Measurements from ENCODE around the gene DLG5. TPM values are rescaled to one million over a fixed set of nuclear protein-coding genes. Genes with fewer than 3 reads are reported as not detected.

Gene DLG5
- total RNA-seq, 1 donor from 2014 or later: 60.5 TPM

DNA sequence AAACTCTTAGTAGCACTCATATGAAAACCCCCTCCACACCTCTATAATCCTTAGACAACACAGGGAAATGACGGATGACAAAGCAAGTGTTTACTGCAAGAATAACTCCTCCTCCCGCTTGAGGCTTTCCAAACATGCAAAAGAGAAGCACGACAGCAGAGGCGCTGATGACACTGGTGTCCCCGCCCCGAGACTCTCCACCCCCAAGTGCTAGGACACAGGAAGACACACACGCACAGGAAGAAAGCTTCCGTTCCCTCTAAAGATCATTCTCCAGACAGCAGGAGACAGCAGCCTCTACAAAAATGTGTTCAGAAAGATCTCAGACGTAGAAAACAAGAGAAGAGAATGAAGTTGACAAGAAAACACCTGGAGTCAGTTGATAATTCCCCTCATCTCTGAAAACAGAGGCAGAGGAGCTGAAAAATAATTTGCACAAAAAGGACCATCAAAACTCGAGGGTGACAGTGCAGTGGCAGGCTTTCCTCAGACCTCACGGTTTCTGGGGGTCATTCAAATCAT is 90.2 kb downstream of the DLG5 start:
- TF ChIP-seq, protein P1, sequence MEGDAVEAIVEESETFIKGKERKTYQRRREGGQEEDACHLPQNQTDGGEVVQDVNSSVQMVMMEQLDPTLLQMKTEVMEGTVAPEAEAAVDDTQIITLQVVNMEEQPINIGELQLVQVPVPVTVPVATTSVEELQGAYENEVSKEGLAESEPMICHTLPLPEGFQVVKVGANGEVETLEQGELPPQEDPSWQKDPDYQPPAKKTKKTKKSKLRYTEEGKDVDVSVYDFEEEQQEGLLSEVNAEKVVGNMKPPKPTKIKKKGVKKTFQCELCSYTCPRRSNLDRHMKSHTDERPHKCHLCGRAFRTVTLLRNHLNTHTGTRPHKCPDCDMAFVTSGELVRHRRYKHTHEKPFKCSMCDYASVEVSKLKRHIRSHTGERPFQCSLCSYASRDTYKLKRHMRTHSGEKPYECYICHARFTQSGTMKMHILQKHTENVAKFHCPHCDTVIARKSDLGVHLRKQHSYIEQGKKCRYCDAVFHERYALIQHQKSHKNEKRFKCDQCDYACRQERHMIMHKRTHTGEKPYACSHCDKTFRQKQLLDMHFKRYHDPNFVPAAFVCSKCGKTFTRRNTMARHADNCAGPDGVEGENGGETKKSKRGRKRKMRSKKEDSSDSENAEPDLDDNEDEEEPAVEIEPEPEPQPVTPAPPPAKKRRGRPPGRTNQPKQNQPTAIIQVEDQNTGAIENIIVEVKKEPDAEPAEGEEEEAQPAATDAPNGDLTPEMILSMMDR (IDR thresholded peaks at IDR 0.05): no peak
- H3K27me3 Mint-ChIP-seq (ENCODE audit: low read depth): no peaks in the 10 kb centered on the region
- H3K27ac Mint-ChIP-seq (ENCODE audit: unreplicated experiment): peak overlapping the region; percentile 68
- H3K4me1 Mint-ChIP-seq (ENCODE audit: low read depth): peaks cover 17% of the 10 kb centered on the region
- H3K4me3 Mint-ChIP-seq (ENCODE audit: unreplicated experiment): no peak overlapping the region
- DNase-seq (ENCODE audit: low spot score): no peak
- H3K36me3 Mint-ChIP-seq (ENCODE audit: low read depth): peaks cover 17% of the 10 kb centered on the region
- H3K9me3 Mint-ChIP-seq (ENCODE audit: low read depth): no peaks in the 10 kb centered on the region

DNA sequence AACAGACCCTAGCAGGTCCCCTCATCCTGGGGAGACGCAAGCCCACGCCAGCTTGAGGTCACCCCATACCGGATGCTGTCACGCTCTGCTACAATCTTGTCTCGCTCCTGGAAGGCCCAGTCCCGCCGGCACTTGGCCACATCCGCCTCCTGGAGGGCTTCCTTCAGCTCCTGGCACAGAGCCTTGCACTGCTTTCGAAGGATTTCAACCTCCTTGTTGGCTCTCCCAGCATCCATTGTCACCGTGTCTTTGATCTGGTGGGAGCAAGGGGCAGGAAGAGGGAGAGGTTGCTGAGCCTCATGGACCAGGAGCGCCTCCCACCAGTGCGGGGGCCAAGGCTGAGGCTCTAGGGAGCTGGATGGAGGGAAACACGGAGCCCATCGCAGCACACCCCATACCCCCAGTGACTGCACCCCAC is 90.9 kb downstream of the DLG5 start:
- H3K27ac Mint-ChIP-seq (ENCODE audit: unreplicated experiment): no peak overlapping the region
- peaks cover 17% of the 10 kb centered on the region for H3K4me1 Mint-ChIP-seq (ENCODE audit: low read depth)
- H3K9me3 Mint-ChIP-seq (ENCODE audit: low read depth): no peaks in the 10 kb centered on the region
- H3K27me3 Mint-ChIP-seq (ENCODE audit: low read depth): no peaks in the 10 kb centered on the region
- H3K4me3 Mint-ChIP-seq (ENCODE audit: unreplicated experiment): no peak overlapping the region
- H3K36me3 Mint-ChIP-seq (ENCODE audit: low read depth): peaks cover 17% of the 10 kb centered on the region
- TF ChIP-seq, protein P1 (IDR thresholded peaks at IDR 0.05): no peak
- peak; percentile 63 for DNase-seq (ENCODE audit: low spot score)

DNA sequence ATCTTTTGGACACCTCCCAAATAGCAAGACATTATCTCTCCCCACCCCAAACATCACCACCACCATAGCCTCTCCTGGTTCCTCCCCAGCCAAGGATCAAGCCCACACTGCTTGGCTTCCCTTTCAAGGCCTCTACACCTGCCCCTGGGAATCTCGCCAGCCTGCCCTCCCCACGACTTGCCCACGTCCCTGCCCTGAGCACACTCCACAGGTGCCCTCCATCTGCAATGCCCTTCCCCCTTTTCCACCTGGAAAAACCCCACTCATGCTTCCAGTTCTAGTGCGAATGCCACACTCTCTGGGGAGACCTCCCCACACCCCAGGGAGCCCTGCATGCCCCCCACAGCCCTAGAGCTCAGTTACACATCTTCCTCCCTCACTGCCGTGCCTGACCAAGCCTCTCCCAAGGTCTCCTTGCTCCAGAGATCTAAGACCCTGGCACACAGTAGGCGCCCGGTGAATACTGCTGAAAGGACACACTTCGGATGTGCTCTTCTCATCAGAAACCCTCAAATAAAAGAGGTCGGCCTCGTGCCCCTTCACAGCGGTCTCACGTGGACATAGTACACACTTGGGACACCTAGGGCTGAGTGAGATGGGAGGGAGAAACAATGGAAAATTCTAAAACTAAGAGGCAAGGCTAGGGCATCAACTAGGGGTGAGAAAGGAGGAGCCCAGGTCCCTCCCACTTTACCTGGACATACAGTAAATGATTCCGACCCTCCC is 91.4 kb downstream of the DLG5 start:
- H3K27ac Mint-ChIP-seq (ENCODE audit: unreplicated experiment): no peak overlapping the region
- peaks cover 18% of the 10 kb centered on the region for H3K36me3 Mint-ChIP-seq (ENCODE audit: low read depth)
- TF ChIP-seq, protein P1 (IDR thresholded peaks at IDR 0.05): no peak
- no peaks in the 10 kb centered on the region for H3K9me3 Mint-ChIP-seq (ENCODE audit: low read depth)
- peaks cover 17% of the 10 kb centered on the region for H3K4me1 Mint-ChIP-seq (ENCODE audit: low read depth)
- H3K4me3 Mint-ChIP-seq (ENCODE audit: unreplicated experiment): no peak overlapping the region
- DNase-seq (ENCODE audit: low spot score): peak; percentile 59
- no peaks in the 10 kb centered on the region for H3K27me3 Mint-ChIP-seq (ENCODE audit: low read depth)

DNA sequence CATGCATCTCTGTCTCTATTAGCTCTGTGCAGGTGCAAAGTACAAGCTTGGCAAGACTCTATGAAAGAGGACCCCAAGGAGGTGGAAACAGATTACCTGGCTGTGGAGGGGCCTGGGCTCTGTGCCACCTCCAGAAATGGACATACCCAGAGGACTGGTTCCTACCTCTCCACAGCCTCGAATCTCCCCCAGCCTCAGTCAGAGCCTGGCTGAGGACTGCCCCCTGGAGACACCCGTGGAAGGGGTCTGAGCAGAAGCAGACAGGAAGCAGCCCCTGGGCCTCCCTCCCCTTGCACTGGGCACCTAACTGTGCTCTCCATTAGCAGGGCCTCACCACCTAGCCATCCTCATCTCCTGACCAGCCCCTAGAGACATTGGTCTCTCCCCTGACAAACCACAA is 92.0 kb downstream of the DLG5 start:
- Mint-ChIP-seq H3K36me3 (ENCODE audit: low read depth) (peaks cover 19% of the 10 kb centered on the region), H3K27ac (ENCODE audit: unreplicated experiment) (no peak overlapping the region), H3K4me1 (ENCODE audit: low read depth) (peaks cover 17% of the 10 kb centered on the region), H3K4me3 (ENCODE audit: unreplicated experiment) (no peak overlapping the region), H3K27me3 (ENCODE audit: low read depth) (no peaks in the 10 kb centered on the region), H3K9me3 (ENCODE audit: low read depth) (no peaks in the 10 kb centered on the region)
- TF ChIP-seq, protein P1 (IDR thresholded peaks at IDR 0.05): no peak
- peak; percentile 58 for DNase-seq (ENCODE audit: low spot score)

DNA sequence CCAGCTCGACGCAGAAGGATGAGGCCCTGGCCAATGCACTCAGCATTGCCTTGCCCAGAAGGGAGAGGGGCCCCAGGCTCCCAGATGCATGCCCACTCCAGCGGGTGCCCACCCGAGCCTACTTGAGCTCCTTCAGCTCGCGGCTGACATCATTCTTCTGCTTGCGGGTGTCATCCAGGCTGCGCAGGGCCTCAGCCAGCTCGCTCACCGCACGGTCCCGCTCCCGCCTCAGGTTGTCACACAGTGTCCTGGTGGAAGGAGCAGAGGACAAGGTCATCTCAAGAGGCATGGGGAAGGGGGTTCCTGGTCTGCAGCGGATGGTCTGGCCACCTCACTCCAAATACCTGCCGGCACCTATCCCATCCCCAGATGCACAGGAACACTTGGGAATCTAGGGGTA is 92.8 kb downstream of the DLG5 start:
- peak; percentile 87 for DNase-seq (ENCODE audit: low spot score)
- TF ChIP-seq, protein P1 (IDR thresholded peaks at IDR 0.05): no peak
- Mint-ChIP-seq H3K27ac (ENCODE audit: unreplicated experiment) (no peak overlapping the region), H3K9me3 (ENCODE audit: low read depth) (no peaks in the 10 kb centered on the region), H3K4me3 (ENCODE audit: unreplicated experiment) (no peak overlapping the region), H3K27me3 (ENCODE audit: low read depth) (no peaks in the 10 kb centered on the region), H3K4me1 (ENCODE audit: low read depth) (peaks cover 17% of the 10 kb centered on the region), H3K36me3 (ENCODE audit: low read depth) (peaks cover 22% of the 10 kb centered on the region)
